Limb (tissue), 2 donors: ENCODE results near the gene CTNNBIP1.
"Not testable (repeated sequence)": the region's sequence is repeated elsewhere in the genome, so short reads cannot be mapped to it uniquely, and the experiment has no call there.

Experiments used
- DNase-seq, 2 donors: peaks; one replicate each; pipeline ENCODE4 v3.0.0-alpha.2; 2016; ENCODE audit errors: extremely low spot score in 2 of 2

CTNNBIP1 gene

DNA sequence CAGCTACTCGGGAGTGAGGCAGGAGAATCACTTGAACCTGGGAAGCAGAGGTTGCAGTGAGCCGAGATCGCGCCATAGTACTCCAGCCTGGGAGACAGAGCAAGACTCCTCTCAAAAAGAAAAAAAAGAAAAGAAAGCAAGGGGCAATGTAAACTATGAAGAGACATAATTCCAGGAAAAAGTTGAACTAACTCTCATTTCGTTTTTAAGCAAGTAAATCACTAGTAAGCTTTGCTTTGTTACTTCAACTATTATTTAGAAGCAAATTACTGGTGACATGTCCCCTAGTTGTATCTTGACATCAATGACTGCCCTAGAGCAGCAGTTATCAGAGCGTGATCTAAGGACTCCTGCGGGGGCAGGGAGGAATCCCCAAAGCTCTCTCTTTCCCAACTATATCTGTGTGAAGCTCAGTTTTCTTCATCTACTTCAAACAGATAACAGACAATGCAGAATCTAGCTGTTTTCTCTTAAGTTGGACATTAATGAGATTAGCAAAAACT is 105.0 kb downstream of the CTNNBIP1 start:
- DNase-seq, result no peak

DNA sequence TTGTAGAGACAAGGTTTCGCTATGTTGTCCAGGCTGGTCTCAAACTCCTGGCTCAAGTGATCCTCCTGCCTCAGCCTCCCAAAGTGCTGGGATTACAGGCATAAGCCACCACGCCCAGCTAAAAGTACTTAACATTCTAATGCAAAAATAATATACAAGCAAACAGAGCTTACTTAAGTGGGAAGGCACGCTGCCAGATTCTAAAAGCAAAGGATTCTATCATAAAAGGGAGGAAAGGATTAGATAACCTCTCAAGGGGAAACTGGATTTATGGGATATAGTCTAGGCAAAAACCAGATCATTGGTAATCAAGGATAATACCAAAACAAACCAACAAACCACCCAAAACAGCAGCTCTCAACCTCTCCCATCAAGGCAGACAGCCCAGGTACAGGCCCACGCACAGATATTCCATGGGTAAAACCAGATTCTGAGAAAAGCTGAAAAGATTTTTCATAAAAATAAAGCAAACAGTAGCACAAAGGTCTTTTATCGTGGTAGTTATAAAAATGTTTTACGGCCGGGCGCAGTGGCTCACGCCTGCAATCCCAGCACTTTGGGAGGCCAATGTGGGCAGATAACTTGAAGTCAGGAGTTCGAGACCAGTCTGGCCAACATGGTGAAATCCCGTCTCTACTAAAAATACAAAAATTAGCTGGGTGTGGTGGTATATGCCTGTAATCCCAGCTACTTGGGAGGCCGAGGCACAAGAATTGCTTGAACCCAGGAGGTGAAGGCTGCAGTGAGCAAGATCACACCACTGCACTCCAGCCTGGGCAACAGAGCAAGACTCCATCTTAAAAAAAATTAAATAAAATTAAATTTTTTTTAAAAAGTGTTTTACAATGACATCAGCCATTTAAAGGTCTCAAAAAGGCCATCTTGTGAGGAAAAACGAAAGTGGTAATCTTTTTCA is 106.8 kb downstream of the CTNNBIP1 start:
- not testable (repeated sequence) for DNase-seq

DNA sequence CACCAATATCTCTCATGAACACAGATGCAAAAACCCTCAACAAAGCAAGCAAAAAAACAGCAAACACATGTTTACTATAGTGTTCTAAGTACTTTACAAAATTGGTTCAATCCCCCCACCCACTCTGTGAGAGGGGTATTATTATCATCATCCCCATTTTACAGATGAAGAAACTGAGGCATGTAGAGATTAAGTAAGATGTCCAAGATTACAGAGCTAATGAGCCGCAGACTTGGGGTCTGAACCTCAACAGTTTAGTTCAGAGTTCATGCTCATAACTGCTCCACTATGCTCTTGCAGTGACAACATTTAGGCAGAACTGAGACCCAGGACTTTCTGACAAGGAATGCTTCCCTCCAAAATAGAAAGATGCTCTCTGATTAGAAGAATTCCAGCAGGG is 108.2 kb downstream of the CTNNBIP1 start:
- DNase-seq, result no peak
